SW 1271 (cell line): ENCODE measurements around the gene BAZ1B.
"Not testable (repeated sequence)": the region's sequence is repeated elsewhere in the genome, so short reads cannot be mapped to it uniquely, and the experiment has no call there.

ENCODE experiments used
- DNase-seq, 2 experiments: peaks; one replicate each; lab custom pipeline; 2025; lab: John Stamatoyannopoulos, UW

The BAZ1B gene

DNA sequence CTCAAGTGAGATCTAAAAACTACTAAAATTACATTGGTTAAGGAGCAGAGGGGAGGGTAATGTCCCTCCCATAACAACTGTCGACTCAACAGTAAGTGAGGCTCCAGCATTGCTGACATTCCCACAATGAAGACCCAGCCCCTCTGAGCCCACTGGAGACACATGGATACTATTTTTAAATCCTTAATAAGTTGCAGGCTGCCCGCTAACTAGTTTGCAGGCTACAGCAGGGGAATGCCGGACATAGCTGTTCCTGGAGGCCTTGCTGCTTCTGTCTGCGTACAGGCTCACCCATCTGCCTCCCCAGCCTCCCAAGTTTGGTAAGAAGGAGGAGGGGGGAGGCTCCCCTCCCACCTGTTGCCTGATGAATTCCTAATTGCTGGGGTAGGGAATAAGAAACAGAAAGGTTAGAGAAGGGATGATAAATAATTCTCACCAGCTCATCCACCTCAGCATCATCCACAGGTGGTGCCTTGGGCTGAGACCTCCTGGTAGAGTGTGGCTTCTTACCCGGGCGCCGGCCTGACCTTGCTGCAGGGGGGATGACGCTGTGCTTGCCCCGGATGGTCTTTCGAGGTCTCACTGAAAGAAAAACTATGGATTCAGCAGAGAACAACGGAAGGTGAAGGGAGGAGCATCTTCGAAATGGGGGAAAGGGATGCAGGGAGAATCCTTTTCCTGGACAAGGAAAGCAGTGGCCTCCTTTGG lies 78.4 kb downstream of the BAZ1B start:
- DNase-seq = no peak

DNA sequence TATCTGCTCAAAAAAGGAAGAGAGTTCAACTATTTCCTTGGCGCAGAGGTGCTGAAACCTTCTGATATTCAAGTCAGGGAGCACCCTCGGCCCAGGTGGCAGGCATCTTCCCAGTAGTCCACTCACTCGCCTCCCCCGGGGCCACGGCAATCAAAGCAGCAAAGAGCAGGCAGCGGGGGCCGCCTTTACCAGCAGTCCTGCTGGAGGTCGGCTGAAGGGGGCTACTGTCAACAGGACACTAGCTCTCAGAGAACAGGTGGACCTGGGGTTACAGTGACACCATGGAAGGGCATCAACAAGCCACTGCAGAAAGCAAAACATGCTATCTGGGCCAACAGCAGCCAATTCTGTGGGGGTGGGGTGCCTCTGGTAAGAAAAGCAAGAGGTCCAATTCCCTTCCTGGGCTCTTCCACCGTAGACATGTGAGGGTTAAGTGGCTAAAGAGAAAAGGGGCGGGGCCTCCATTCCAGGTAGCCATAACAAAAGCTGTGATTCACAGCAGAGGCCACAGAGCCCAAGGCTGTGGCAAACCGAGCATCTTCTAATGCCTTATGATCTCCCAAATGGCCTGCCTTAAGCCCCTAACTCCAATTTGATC lies 79.1 kb downstream of the BAZ1B start:
- DNase-seq = no peak

DNA sequence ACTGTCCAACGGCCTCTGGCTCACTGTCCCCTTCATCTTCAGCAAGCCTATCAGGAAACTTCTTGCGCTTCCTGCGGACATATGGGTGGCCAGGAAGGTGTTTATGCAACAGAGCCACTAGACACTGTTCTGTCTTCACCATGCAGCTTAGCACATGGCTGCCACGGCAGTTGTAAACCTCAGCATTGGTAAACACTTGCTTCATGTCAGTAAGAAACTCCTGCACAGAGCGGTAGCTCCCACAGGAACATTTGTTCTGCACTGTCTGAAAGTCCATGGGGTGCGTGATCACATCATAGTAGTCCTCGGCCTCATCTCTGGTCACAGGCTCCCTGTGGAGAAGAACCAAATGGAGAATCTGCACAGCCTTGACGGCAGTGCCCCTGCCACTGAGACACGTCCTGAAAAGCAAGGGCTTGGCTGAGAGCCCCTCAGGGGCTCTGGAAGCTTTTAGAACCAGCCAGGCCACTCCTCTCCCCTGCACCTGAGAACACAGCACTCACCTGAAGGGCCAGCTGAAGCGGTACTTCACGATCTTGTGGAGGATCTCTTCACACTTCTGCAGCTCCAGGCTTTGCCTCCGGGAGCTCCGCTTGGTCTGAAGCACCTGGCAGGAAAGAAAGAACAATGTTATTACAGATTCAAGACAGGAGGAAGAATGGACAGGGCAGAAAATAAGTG lies 79.7 kb downstream of the BAZ1B start:
- no peak for DNase-seq

DNA sequence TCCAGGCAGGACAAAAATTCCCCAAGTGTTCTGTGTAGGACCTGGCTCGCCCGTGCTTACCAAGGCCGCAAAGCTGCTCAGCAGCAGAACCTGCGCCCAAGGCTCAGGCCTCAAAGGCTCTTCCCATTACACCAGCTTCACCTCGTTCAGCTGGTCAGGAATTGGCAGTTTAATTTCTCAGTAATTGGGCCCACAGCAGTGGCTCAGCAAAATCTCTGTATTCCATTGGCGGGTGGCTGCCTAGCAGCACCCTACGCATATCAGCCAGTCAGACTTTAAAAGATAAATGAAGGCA lies 82.7 kb downstream of the BAZ1B start:
- no peak for DNase-seq

DNA sequence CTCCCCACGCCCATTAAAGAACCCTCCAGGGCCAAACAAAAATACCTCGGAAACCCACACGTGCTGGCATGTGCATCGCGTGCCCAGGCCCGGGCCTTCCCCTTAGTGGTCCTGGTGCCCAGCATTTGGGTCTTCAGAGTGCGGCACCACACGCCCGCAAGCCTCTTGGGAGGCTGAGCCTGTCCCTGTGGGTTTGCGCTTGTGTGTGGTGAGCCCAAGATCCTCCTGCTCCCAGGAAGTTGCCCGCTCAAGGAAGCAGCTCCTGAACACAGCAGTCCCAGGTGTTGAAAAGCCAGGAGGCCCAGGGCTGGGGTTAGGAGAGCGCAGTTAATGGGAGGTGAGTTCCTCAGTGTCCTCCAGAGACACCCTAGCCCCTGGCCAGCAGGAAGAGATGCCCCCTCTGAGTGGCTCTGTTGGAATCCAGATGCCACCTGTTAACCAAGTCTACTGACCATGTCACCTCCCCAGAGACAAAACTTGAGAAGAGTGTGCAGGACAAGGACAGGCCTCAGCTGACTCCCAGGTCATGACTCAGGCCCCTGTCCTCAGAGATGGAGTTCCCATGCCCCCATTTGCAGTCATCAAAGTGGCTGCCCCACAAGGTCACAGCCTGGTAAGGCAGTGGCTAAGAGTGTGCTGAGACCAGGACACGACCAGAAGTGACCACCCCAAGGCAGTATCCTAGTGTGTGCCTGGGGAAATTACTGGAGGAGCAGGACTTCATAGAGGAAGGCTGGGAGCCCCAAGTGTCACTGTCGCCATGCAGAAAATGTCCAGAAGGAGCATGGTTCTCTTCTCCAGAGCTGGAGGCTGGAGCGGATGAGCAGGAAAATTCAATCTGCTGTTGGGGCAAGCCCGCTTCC lies 83.3 kb downstream of the BAZ1B start:
- no peak for DNase-seq

DNA sequence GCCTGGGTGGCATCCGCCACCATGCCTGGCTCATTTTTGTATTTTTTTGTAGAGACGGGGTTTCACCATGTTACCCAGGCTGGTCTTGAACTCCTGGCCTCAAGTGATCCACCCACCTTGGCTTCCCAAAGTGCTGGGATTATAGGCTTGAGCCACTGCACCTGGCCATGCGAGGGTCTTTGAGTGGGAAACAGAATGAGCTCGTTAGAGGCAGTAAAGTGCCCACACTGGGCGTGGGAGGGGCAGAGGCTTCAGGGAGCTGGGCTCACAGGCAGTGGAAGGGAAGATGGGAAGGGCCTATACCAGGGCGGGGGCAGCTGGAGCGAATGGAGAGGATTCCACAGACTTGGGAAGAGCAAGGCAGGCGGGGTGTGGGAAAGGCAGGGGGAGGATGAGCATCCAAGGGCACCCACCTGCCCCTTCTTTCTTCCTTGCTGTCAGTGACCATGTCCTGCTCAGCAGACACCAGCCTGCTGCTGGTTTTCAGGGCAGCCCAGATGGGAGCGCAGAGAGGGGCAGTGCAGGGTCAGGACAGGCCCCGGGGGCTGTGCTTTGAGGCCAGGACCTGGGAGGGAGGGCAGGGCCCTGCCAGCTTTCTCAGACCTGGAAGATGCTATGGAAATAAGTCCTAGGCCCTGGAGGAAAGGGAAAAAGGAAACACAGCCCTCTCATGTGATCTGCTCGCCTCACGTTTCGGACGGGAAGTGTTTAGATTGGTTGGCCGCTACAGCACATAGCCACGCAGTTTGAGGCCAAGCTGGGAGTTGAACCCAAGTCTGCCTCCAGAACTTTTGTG lies 84.3 kb downstream of the BAZ1B start:
- DNase-seq = no peak

DNA sequence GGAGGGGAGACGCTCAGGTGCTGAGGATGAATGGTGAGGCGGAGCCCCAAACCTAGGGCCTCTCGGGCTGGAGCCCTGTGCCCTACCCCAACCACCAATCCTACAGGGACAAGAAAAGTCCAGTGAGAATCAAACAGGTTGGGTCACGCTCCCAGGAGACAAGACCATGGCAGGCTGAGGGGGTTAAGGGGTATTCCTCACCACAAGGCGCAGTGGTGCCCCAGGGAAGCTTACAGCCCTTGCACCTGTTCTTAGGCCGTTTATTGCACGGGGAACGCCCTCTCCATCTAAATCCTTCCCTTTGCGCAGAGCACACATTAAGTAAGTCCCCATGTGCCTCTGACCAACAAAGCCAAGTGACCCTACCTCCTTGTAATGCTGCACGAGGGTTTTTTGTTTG lies 85.0 kb downstream of the BAZ1B start:
- no peak for DNase-seq

DNA sequence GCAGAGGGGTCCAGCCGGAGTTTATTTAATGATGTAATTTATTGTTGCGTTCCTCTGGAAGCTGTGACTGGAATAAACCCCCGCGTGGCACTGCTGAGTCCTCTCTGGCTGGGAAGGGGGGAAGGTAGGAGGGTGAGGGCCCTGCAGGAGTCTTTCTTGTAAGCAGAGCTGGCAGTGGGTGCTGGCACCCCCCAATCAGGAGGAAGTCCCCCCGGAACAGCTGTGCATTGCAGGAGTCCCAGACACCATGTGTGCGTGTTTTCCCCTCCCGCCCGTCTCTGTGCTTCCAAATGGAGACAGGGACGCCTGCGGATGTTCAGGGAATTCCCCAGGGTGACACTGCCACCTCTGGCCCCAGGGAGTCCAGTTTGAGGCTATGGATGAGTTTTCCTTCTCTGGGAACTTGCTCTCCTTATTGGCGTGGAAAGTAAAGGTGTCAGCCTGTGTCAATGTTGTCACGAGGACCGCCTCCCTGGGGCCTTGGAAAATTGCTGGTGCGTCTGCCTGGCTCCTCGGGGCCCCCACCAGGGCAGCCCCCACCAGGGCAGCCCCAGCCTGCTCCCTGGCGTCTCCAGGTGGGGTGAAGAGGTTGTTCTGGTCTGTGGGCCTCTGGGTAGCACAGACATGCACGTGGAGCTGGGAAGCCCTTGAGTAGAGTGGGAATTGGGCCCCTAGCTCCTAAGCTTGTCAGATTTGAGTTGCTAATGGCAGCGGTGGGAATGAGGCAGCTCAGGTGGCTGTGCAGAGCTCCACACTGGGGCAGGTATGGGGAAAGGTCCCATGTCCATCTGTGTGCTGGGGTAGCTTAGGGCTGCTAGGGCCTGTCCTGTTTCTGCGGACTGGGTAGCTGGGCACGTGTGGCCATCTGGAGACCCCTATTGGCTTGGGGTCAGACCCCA lies 85.8 kb downstream of the BAZ1B start:
- no peak for DNase-seq

DNA sequence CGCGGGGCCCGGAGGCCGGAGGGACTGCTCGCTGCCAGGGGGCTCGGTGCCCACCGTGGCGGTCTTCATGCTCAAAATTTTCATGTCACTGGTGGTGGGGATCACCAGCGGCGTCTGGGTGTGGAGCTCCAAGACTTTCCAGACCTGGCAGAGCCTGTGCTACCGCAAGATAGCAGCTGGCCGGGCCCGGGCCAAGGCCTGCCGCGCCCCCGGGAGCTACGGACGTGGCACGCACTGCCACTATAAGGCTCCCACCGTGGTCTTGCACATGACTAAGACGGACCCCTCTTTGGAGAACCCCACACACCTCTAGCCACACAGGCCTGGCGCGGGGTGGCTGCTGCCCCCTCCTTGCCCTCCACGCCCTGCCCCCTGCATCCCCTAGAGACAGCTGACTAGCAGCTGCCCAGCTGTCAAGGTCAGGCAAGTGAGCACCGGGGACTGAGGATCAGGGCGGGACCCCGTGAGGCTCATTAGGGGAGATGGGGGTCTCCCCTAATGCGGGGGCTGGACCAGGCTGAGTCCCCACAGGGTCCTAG lies 86.6 kb downstream of the BAZ1B start:
- no peak for DNase-seq

DNA sequence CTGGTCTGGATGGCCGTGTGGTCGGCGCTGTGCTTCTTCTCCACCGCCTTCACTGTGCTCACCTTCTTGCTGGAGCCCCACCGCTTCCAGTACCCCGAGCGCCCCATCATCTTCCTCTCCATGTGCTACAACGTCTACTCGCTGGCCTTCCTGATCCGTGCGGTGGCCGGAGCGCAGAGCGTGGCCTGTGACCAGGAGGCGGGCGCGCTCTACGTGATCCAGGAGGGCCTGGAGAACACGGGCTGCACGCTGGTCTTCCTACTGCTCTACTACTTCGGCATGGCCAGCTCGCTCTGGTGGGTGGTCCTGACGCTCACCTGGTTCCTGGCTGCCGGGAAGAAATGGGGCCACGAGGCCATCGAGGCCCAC lies 87.4 kb downstream of the BAZ1B start:
- DNase-seq = no peak

DNA sequence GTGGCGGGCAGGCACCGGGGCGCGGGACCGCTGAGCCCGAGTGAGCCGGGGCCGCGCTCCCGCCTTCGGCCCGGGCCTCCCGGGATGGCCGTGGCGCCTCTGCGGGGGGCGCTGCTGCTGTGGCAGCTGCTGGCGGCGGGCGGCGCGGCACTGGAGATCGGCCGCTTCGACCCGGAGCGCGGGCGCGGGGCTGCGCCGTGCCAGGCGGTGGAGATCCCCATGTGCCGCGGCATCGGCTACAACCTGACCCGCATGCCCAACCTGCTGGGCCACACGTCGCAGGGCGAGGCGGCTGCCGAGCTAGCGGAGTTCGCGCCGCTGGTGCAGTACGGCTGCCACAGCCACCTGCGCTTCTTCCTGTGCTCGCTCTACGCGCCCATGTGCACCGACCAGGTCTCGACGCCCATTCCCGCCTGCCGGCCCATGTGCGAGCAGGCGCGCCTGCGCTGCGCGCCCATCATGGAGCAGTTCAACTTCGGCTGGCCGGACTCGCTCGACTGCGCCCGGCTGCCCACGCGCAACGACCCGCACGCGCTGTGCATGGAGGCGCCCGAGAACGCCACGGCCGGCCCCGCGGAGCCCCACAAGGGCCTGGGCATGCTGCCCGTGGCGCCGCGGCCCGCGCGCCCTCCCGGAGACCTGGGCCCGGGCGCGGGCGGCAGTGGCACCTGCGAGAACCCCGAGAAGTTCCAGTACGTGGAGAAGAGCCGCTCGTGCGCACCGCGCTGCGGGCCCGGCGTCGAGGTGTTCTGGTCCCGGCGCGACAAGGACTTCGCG lies 88.0 kb downstream of the BAZ1B start:
- DNase-seq = no peak

DNA sequence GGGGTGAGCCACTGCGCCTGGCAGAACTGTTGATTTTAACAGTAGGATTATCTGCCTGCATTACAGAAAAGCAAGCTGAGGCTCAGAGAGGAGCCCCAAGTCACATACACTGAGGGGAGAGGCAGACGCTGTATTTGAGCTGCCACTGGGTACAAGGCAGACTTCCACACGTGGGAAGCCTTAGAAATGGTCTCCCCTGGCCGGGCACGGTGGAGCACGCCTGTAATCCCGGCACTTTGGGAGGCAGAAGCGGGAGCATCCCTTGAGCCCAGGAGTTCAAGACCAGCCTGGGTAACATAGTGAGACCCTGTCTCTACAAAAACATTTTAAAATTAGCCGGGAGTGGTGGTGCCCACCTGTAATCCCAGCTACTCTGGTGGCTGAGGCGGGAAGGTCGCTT lies 89.4 kb downstream of the BAZ1B start:
- no peak for DNase-seq

DNA sequence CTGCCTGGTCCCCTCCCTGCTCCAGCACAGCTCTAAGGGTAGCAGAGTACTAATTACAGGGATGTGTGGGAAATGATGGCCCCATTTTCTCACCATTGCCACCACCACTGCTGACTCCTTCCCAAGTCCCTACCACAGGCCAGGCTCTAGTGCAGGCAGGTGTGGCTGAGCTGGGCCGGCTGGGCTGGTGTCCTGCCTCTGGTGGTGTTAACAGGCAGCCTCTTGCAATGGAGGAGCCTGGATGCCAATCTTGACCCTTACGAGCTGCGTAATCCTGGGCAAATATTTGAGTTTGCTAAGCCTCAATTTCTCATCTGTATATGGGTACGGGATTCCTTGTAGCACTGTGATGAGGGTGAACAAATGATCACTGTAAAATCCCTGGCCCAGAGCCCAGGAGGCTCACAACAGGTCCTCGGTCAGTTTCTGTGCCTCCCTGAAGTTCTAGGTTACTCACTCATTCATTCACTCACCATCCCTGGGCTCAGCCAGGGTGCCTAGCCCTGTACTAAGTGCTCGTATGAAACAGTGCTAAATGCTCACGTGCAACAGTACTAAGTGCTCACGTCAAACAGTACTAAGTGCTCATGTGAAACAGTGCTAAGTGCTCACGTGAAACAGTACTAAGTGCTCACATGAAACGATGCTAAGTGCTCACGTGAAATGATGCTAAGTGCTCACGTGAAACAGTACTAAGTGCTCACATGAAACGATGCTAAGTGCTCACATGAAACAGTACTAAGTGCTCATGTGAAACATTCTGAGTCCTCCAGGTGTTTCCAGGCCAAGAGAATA lies 90.9 kb downstream of the BAZ1B start:
- DNase-seq = no peak

DNA sequence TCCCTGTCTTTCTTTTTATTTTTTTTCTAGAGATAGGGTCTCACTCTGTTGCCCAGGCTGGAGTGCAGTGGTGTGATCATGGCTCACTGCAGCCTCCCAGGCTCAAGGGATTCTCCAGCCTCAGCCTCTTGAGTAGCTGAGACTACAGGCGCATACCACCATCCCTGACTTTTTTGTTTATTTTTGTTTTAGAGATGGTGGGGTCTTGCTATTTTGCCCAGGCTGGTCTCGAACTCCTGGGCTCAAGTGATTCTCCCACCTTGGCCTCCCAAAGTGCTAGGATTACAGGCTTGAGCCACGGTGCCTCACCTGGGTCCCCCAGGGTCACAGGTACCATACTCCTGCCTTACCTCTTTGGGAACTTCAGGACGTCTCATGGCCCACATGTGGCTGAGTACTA lies 91.6 kb downstream of the BAZ1B start:
- not testable (repeated sequence) for DNase-seq

DNA sequence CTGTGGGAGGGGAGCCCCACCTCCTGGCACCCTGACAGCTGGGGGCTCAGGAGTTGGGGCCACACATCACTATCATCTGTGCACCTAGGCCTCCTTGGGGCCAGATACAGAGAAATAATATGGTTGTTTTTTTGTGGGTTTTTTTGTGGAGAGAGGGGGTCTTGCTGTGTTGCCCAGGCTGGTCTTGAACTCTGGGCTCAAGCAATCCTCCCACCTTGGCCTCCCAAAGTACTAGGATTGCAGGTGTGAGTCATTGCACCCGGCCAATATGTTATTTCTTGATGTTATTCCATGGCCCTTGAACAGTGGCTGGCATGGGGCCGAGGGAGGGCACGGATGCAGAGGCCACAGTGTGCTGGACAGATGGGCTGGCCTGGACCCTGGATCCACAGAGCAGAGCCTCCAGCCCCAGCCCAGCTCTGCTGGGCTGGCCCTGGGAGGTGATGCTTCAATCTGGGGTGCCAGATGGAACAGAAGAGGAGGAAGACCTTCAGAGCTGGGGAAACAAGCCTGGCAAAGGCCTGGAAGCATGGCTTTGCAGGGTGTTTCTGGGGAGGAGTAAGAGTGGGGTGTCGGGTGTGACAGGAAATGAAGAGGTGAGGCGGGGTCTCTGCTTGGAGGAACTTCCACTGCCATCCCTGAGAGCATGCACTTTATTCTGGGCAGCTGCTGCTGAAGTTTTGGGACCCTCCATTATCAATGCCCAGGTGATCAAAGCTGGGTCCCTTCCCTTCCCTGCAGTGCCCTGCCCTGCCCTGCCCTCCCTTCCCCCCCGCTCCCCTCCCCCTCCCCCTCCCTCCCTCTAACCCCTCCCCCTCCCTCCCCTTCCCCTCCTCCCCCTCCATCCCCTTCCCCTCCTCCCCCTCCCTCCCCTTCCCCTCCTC lies 92.2 kb downstream of the BAZ1B start:
- DNase-seq = no peak

DNA sequence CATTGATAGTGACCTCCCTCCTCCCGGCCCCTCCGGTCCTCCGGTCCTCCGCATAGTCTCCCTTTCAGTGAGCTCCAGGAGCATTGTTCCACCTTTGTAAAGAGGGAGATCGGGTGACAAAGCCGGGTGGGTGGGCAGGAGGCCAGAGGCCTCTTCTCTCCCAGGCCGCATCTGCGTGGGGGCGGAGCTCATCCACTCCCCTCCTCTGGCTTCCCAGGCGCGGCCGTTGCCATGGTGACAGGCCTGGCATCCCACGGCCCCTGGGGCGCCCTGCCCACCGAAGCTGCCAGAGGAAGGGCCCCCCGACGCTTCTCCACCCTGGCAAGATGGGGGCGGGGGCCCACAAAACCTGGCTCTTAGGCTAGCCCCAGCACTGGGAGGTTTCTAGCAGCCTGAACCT lies 92.9 kb downstream of the BAZ1B start:
- no peak for DNase-seq

DNA sequence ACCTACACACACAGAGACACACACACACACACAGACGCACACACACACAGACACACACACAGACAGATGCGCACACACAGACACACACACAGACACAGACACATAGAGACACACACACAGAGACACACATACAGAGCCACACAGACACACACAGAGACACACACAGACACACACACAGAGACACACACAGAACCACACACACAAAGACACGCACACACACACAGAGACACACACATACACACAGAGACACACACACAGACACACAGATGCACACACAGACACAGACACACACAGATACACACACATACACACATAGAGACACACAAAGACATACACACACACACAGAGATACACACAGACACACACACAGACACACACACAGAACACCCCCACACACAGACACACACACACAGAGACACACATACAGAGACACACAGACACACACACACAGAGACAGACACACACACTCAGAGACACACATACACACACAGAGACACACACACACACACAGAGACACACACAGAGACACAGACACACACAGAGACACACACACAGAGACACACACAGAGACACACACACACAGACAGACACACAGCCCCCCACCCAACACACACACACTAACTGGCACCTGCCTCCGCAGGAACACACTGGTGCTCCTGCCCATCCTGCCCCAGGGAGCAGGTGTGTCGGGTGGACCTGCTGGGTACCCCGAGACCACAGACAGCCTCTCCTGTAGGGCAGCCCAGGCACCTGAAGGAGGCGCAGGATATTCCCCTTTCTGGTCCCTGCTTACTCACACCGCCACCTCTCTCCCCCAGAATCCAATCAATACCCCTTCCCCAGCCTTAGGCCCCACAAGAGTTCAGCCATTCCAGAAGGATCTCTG lies 93.9 kb downstream of the BAZ1B start:
- DNase-seq = no peak
